ENCODE results near the gene IMPDH1. TPM values are rescaled to one million over a fixed set of nuclear protein-coding genes. Genes with fewer than 3 reads are reported as not detected.

The IMPDH1 gene
- polyA plus RNA-seq, 12 donors: 16.8 to 32.6 (median 21.2) TPM; not detected in 1

DNA sequence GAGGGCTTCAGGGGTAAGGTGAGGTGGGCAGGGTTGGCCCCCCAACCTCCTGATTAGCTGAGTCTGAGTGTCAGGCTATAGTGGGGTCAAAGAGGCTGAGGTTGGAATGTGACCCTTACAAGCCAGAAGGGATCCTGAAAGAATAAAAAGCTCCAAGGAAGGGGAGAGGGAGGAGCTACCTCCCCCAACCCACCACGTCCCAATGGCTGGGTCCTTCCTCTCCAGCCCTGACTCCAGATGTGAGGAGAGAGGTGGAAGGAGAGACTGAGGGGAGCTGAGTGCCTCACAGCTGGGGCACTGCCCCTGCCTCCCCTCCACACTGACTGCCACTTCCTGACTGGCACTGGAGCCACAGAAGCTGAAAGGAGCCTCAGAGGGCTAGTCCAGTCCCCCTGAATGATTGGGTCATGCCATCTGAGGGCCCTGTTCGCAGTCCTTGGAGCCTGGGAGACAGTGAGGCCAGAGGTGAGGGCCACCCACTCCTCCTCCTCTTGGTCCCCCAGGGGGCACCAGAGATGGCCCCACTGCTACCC, 20.6 kb downstream of the IMPDH1 start:
- DNase-seq: no peak

DNA sequence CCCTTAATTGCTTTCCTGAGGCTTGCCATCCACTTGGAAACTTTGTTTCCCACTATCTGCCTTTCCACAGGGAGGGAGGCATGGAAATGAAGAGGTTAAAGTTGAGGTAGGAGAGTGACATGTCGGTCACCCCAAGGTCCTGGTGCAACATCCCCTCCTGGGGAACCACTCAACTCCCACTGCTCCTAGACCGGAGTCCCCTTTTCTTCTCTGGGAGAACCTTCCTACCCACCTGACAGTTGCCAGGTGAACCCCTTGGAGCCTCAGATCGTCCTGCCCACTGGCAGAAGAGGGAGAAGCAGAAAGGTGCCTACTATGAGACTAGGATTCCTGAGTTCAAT, 21.7 kb downstream of the IMPDH1 start:
- DNase-seq: no peak

DNA sequence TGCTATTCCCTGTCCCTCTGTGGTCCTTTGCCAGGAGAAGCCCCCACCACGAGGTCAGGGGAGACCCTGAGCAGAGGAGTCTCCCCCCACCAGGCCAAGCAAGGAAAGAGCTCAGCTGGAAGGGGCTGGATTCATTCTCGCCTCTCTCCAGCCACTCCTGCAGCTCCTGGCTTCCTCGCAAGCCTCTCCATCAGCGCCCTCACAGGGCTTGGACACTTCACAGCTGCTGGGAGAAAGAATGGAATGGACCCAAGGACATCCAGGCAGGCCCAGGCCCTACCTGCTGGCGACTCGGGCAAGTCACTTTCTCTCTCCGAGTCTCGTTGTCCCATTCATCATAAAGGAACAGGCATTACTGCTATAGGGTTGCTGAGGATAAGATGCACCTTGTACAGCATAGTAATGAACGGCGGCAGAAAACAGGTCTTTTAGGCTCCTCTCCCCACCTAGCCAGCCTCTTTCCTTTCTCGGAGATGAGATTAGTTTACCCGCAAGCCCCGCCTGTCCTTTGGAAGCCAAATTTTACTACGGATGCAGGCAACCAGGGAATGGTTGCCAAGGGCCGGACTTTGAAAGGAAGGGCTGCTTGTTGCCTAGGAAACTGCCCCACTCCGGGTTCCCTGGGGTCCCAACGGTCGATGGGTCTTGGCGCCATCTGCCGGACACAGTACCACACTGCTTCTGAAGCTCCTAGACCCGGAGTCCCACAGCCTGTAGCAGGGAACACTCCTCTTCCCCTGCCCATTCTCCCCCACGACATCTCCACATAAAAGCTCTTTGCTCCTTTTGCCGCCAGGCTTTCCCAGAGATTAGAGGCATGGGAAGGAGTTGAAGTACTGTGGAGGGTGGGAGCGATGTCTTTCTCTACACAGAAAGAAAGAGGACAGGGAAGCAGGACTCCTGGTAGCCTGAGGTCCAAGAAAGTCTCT, 22.3 kb downstream of the IMPDH1 start:
- peak; percentile 86 for DNase-seq

DNA sequence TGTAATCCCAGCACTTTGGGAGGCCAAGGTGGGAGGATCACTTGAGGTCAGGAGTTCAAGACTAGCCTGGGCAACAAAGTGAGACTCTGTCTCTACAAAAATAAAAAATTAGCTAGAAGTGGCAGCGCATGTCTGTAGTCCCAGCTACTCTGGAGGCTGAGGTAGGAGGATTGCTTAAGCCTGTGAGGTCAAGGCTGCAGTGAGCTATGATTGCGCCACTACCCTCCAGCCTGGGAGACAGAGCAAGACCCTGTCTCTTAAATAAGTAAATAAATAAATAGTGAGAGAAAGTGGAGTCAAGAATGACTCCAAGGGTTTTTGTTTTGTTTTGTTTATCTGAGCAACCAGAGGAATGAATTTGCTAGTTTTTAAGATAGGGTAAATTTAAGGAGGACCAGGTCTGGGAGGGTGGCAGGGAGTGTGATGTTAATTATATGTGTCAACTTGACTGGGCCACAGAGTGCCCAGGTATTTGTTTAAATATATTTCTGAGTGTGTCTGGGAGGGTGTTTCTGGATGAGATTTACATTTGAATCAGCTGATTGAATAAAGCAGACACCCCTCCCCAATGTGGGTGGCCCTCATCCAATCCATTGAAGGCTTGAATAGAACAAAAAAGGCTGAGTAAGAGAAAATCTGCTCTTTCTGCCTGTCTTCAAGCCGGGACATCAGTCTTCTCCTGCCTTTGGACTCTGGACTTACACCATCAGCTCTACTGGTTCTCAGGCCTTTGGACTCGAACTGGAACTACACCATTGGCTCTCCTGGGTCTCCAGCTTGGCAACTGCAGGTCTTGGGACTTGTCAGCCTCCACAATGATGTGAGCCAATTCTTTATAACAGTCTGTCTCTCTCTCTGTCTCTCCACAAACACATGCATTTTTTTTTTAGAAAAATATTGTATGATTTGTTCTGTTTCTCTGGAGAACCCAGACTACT, 23.5 kb downstream of the IMPDH1 start:
- no peak for DNase-seq

DNA sequence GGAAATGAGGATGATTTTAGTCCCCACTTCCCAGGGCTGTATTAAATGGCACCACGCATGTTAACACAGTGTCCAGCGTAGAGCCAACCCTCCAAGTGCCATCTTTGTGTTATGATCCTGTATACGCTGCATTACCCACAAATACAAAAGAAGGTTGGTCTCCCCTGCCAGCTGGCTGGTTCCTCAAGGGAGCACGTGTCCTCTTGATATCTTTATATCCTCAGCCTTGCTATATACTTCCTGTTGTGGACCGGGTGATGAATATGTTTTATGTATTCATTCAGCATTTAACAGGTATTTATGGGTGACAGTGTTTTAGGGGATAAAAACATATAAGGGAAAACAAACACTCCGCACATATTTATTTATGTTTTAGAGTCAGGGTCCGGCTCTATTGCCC, 25.1 kb downstream of the IMPDH1 start:
- DNase-seq: no peak

DNA sequence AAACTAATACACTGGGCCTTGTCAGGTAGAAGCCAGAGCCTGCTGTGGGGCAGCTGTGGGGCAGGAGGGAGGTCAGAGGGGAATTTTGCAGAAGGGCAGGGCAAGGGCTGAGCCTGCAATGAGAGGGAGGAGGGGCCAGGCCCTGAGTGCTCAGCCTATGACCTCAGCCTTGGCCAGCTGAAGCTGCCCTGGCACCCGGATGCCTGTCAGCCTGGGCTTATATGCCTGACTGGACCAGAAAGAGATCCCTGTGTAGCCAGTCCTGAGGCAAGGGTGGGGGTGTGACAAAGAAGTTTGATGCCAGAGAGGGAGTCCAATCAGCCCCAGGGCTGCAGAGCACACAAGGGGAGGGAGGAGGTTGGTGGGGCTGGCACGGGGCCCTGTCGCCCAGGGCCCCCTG, 26.0 kb downstream of the IMPDH1 start:
- no peak for DNase-seq

DNA sequence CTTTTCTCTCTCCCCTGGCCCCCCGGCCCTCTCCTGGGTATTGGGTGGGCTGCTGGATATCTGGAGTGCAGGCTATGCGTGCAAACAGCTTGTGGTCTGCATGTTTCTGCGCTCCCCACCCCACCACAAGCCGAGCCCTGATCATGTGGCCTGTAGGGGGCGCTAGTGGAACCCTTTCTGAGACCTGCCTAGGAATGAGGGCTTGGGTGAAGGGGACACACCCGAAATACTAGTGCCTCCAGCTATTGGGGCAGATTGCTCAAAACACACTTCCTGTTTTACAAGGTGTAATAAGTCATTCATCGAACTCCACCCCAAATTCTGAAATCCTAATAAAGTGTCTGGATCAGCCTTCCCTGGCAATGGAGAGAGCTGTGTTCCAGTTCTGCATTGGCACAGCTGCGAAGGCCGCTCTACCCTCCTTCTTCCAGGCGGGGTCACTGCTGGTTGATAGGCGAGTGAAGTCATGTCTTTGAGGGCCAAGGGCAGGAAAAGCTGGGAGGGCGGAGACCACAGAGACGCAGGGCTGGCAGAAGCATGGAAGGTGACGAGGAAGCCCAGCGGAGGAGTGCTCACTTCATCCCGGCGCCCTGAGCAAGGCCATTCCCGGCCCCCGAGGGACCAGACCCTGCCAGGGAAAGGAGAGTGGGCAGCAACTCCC, 28.5 kb downstream of the IMPDH1 start:
- DNase-seq: no peak

DNA sequence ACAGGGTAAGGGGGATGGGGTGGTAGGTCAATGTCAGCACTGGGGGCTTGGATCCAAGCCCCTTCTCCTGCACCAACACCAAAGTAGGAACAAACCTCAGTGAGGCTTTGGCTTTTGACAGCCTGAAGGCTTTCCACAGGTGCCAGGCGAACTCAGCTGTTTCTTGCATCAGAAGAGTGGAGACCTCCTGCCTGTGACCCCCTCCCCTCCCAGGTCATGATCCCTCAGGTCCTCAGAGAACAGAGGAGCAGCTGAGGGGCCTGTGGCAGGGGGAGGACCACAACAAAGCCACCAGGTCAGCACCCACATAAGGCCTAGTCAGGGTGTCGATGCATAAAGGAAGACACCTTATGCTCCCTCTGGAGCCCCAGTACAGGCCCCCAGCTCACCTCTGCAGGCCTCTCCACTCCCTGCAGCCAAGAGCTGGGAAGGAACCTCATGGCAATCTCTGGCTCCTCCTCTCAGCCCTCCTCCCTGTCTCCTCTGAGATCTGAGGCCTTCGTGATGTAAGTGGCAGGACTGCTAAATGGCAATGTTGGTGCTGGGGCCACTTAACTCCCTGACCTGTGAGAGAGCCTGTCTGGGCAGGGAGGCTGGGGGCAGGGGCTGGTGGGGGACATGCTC, 29.2 kb downstream of the IMPDH1 start:
- DNase-seq: no peak

DNA sequence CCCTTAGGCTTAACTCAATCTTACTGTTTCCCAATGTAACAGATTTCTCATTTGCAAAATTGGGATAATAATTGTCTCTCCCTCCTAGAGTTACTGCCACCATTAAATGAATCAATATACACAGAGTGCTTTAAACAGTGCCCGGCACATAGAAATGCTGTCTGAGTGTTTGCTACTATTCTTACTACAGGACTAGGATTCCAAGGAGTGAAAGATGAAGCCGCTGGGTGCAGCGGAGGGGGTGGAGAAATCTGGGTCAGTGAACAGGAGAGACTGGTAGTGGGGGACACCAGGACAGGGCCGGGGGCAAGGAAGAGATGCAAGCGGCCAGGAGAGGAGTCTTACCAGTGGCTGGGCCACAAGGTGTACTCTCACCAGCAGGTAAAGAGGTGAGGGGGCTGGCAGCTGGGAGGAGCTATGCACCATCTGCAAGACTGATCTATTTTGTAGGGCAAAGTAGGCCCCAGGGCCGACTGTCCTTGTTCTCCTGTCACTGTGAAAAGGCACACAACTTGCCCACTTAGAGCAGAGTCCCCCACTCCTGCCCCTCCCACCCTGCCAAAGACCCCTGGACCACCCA, 29.8 kb downstream of the IMPDH1 start:
- no peak for DNase-seq

DNA sequence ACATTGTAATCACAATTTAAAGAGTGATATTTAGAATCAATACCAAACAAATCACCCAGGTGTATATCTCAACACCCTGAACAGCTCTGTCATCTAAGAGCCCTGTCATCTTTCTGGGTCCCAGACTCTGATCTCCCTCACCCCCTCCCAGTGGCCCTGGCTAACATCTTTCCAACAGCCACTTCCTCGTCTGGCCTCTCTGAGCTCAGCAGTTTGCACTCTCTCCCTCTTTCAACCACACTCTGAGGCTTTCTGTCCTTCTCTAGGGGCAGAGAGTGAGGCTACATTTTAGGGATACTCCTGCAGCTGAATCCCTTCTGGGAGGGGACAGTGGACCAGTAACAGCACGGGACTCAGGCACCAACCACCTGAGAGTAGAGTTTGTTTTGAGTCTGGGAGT, 31.1 kb downstream of the IMPDH1 start:
- no peak for DNase-seq

DNA sequence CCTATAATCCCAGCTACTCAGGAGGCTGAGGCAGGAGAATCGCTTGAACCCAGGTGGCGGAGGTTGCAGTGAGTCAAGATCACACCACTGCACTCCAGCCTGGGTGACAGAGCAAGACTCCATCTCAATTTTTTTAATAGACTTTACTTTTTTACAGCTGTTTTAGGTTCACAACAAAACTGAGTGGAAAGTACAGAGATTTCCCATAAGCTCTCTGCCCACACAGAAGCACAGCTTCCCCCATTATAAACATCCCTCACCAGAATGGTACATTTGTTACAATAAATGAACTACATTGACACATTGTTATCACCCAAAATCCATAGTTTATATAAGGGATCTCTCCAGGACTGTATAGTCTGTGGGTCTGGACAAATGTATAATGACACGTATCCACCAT, 33.7 kb downstream of the IMPDH1 start:
- no peak for DNase-seq

DNA sequence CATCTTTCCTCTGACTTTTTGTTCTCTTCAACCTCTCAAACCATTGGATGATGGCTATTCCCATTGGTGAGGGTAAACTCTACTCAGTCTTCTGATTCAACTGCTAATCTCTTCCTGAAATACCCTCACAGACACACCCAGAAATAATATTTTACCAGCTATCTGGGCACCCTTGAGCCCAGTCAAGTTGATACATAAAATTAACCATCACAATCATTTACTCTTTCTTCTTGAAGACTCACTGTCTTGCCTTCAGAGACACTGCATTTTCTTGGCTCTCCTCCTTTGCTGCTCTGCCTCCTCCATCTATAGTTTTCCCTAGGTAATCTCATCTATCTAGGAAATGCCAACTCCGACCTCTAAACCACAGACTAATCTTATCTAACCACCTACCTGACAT, 35.7 kb downstream of the IMPDH1 start:
- no peak for DNase-seq

DNA sequence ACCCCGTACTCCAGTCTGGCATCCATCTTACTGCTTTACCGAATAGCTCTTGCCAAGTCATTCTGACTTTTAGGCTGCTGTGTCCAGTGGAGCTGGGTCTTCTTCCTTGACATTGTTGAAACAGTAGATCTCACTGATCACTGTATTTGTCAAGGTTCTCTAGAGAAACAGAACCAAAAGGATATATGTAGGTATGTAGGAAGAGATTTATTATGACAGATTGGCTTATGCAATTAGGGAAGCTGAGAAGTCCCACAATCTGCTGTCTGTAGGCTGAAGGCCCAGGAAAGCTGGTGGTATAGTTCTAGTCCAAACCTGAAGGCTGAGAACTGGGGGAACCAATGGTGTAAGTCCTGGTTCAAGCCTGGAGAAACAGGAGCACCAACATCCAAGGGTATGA, 36.2 kb downstream of the IMPDH1 start:
- no peak for DNase-seq

DNA sequence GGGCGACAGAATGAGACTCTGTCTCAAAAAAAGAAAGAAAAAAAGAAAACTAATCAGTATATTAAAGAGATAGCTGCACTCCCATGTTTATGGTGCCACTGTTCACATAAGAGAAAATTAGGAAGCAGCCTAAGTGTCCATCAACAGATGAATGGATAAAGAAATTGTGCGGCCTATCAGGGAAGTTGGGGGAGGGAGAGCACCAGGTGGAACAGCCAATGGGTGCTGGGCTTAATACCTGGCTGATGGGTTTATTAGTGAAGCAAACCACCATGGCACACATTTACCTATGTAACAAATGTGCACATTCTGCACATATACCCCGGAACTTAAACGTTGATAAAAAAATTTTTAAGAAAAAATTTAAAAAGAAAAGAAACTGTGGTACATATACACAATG, 39.3 kb downstream of the IMPDH1 start:
- DNase-seq: no peak

DNA sequence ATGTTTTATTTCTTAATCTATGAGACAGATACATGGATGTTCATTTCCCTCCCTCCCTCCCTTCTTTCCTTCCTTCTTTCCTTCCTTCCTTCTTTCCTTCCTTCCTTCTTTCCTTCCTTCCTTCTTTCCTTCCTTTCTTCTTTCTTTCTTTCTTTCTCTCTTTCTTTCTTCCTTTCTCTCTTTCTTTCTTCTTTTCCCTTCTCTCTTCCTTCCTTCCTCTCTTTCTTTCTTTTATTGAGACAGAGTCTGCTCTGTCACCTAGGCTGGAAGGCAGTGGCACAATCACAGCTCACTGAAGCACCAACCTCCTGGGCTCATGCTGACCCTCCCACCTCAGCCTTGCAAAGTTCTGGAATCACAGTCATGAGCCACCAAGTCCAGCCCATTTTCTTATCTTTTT, 42.8 kb downstream of the IMPDH1 start:
- no peak for DNase-seq

DNA sequence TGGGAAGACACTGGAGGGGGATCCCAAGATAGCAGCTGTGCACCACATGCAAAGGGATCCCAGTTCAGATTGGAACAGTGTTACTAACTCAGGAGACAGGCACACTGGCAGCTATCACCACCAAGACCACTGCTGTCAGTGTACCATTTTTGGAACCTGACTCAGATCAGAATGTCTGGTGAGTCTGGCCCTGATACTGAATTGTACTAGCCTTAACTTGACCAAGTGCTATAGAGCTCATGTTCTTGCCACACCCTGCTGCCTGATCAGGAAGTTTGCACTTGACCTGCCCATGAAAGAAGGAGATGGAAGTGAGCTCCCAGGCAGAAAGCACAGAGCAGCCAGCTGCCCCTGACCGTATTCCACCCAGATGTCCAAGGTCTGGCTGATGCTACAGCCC, 43.5 kb downstream of the IMPDH1 start:
- DNase-seq: no peak

DNA sequence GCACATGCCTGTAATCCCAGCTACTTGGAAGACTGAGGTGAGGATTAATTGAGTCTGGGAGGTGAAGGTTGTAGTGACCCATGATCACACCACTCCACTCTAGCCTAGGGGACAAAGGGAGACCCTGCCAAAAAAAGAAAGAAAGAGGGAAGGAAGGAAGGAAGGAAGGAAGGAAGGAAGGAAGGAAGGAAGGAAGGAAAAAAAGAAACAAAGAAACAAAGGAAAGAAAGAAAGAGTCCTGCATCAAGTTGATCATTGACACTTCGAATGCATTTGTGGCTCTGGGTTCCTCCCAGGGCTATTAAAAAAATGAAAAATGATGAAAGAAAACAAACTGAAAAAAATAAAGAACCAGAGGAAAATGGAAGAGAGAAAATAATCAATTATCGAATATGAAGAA, 44.4 kb downstream of the IMPDH1 start:
- DNase-seq: no peak

DNA sequence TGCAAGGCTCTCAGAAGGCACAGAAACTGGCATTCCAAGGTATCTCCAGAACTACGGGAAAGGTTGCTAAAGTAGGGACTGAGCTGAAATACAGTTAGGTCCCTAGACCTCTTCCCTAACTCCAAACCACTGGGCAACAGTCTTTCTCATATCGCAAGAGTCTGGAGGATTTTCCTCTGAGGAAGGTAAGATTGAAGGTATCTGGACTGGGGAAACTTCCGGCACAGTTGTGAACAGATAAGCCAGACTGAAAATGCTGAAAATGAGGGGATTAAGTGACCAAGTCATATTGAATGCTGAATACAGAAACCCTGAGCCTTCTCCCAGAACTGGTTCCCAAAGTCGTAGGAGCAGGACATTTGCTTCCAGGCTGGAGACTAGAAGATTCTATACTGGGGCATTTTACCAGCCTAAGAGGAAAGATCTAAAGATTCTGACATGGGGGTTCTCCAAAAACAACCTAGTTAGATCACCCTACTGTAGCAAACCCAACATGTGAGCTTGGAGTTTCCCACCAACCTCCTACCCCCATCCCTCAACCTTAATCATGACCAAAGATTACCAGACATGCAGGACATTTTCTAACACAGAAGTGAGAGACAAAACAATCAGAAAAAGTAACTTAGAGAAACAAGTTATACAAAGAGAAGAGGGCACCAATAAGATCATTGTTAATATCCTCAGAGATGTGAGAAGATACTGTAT, 45.5 kb downstream of the IMPDH1 start:
- no peak for DNase-seq

DNA sequence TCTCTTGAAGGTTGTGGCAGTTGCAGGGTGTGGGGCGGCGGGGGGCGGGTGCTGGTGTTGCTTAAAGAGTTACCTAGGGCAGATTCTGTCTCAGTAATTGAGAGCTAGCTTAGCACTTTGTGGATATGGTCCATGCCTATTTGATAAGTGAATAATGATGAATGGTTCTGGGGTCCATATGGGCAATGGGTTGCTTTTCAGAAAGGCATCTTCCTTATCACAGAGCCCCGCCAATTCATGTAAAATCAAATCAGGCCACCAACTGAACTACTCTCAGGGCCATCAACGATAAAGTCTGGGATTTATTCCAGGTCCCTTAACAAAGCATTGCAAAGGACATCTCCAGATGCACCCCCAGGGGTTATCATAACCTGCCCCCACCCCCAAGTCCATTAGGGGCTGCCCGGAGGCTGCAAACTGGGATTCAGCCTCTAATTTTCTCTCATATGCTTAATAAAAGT, 46.5 kb downstream of the IMPDH1 start:
- DNase-seq: no peak

DNA sequence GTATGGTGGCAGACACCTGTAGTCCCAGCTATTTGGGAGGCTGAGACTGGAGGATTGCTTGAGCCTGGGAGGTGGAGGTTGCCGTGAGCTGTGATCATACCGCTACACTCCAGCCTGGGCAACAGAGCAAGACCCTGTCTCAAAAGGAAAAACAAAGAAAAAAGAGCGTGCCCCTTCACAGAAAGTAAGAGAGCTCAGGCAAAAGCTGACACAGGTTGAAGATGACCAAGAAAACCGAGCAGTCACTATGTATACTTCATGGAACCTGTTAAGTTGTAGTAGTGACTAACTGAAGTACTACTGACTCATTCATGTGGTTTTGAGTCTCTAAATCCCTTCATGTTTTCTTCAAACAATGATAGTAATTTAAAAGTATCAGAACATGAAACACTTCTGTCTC, 47.1 kb downstream of the IMPDH1 start:
- no peak for DNase-seq

Measured in muscle of arm (tissue), 12 donors.